GM19351 (cell line): ENCODE data around the gene STON2.
"Not testable (repeated sequence)": the region's sequence is repeated elsewhere in the genome, so short reads cannot be mapped to it uniquely, and the experiment has no call there.

Experiments
- ATAC-seq: cut with Tn5 transposase; IDR thresholded peaks from one replicate; pipeline ENCODE4 v1.9.1; 2021; ENCODE audit warnings: mild to moderate bottlenecking, moderate library complexity; ENCODE audit not compliant: unreplicated experiment

Gene STON2

GRCh38 chr14:81400202-81400678 is at the start of gene STON2:
Gene STON2 (minus strand): TSS chr14:81400324. CDS start chr14:81398382, 1,942 bp downstream.
- no peak for ATAC-seq

- no peak for ATAC-seq
These were observed 49.5 kb upstream of the STON2 start for GRCh38 chr14:81449576-81449975.

DNA sequence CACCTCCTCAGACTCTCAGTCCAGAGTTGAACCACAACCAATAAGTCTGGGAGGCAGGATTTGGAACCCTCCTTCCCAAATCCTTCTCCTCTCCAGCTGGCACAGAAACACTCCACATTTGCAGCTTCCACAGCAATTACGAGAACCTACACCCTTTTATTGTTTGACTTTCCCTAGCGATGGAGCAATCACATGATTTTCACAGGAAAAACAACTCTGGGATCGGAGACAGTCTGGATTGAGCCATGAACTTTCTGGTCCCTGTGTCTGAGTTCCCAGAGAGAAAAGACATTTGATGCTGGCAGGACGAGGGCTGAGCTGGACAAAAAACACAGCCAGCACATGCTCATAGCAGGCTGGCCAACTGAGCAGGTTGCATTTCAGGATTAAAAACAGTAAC is 49.0 kb upstream of the STON2 start:
- ATAC-seq: no peak

GRCh38 chr14:81447021-81447764 is 47.1 kb upstream of the STON2 start:
- ATAC-seq: no peak

DNA sequence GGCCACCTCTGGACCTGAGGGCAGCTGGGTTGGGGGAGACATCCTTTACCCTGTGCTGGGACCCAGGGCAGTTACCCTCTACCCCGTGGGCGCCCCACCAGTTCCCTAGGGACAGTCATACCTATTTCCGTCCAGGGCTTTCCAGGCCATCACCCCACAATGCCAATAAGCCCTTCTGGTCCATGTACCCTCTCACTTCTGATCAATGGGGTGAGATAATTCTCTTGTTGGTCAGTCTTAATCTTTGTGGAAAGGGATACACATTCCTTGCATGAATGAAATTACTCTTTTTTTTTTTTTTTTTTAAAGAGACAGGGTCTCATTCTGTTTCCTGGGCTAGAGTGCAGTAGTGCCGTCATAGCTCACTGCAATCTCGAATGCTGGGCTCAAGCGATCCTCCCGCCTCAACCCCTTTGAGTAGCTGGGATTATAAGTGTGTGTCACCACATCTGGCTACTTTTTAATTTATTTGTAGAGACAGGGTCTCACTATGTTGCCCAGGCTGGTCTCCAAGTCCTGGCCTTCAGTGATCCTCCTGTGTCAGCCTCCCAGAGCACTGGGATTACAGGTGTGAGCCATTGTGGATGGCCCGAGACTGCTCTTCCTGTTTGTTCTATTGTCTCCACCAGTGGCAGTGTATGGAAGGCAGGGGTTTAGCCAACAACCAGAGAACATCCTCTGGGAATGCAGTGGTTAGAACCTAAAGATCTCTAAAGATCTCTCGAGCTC is 46.3 kb upstream of the STON2 start:
- ATAC-seq: no peak

DNA sequence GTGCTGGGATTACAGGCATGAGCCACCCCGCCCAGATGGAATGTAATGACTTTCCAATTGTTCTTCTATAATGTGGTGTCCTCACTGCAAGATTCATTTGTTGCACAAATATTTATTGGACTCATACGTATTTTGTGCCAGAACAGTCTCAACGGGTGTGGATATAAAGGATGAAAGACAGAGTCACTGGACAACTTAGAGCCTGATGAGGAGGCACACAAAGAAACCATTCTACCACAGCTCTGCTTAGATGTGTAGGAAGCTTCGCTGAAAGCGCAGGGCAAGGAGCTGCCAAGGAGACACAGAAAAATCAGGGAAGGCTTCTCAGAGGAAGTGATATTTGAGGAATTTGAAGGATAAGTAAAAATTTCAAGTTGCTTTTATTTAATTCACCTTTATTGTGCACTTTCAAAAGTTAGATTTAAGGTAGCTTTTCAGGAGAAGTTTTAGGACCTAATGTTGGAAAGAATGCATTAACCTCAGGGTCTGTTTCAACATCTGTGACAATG is 41.6 kb upstream of the STON2 start:
- ATAC-seq: no peak

DNA sequence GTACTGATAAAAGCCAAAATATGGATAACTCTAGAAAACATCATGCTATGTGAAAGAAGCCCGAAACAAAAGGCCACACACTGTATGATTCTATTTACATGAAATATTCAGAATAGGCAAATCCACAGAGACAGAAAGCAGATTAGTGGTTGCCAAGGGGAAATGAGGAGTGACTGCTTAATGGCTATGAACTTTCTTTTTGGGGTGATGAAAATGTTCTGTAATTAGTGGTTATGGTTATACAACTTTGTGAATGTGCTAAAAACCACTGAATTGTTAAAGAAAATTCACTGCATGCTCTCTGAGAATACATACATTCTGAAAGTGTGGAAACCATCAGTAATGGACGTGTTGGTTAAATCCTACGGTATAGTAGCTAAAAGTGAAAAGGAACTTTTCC is 39.9 kb upstream of the STON2 start:
- no peak for ATAC-seq

DNA sequence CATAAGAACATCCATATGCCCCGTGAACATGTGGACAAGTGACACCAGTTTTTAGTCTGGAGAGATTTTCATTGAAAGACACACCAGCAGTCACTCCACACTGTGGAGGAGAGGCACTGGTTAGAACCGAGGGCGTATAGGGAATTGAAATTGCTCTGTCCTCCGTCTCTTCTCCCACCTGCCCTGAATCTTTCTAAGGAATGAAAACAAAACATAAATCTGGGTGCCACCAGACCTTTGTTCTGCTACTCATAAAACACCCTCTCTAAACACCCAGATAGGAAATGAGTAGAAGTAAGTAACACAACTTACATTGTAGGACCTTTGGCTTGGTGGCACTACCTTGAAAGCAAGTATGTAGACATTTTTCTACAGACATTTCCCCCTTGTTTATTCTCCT is 37.1 kb upstream of the STON2 start:
- ATAC-seq: no peak

GRCh38 chr14:81436296-81437138 is 36.4 kb upstream of the STON2 start:
- peak; percentile 75 for ATAC-seq

- ATAC-seq: peak; percentile 26
These were observed 35.5 kb upstream of the STON2 start for GRCh38 chr14:81435391-81436295.

DNA sequence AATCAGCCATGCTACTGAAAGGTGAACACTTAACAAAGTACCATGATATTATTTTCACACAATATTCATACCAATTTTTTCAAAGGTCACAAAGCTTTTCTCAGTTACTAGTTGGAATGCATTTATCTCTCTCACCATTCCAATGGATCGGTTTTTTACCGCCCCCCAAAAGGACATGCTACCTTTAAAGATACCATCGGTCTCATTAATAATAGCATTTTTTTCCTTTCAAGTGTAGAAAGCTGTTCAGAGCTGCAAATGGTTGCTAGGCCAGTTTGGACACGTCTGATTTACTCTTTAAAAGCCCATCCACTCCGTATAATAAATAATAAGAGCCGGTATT is 34.9 kb upstream of the STON2 start:
- ATAC-seq: no peak

- no peak for ATAC-seq
These were observed 34.1 kb upstream of the STON2 start for GRCh38 chr14:81434230-81434629.

DNA sequence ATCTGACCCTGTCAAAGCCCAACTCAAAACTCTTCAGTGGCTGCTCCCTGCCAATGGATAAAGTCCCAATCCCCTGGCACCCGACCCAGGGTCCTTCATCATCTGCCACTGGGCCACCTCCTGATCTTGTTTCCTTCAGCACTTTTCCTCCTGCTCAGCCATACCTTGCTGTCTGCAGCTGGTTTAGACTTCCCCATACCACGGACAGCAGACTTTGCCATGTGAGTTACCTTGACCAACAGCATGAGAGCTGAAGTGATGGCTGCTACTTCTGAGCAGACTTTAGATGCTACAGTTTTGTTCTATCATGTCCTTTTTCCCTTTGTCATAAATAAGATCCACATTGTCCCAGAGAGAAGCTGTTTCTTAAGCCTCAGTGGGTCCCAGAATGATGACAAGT is 33.3 kb upstream of the STON2 start:
- no peak for ATAC-seq

DNA sequence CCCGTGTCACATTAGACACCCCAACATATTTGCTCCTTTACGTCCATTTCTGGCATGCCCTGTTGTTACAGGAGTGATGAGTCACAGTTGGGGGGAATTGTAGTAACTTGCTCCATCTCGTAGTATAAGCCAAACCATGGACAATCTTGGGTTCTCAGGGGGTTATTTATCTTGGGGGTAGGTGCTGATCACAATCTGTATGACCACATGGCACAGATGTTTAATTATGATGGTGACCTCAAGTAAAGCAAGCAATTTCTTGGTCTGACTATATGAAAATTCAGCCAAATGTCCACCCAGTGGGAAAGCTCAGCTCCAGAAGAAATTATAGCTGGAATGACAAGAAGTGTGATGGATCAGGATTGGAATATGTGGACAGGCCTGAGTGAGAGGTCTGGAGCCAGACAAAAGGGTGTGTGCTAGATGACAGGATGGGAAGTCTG is 32.1 kb upstream of the STON2 start:
- no peak for ATAC-seq

GRCh38 chr14:81430235-81430634 is 30.1 kb upstream of the STON2 start:
- no peak for ATAC-seq

GRCh38 chr14:81429749-81430148 is 29.6 kb upstream of the STON2 start:
- not testable (repeated sequence) for ATAC-seq

- no peak for ATAC-seq
These were observed 28.9 kb upstream of the STON2 start for GRCh38 chr14:81429028-81429427.

GRCh38 chr14:81427348-81428058 is 27.4 kb upstream of the STON2 start:
- no peak for ATAC-seq

GRCh38 chr14:81423504-81423903 is 23.4 kb upstream of the STON2 start:
- ATAC-seq: no peak
